ENCODE data around the gene SCAF8.
A peak's percentile ranks its signal among the peaks of the same experiment; 100 is the strongest.

SCAF8 gene

GRCh38 chr6:154814063-154814462, 80.8 kb downstream of the SCAF8 start:
- DNase-seq (ENCODE audit: low read depth) = no peak
- TF ChIP-seq CTCF (IDR thresholded peaks at IDR 0.05; ENCODE audit: low read length, missing control alignments) = no peak
- no peak overlapping the region for H3K4me3 ChIP-seq (replicated peaks; ENCODE audit: low read depth, low read length)

GRCh38 chr6:154815938-154816820, 83.0 kb downstream of the SCAF8 start:
- no peak for TF ChIP-seq CTCF (IDR thresholded peaks at IDR 0.05; ENCODE audit: low read length, missing control alignments)
- DNase-seq (ENCODE audit: low read depth) = no peak
- no peak overlapping the region for H3K4me3 ChIP-seq (replicated peaks; ENCODE audit: low read depth, low read length)

- no peak overlapping the region for H3K4me3 ChIP-seq (replicated peaks; ENCODE audit: low read depth, low read length)
- no peak for TF ChIP-seq CTCF (IDR thresholded peaks at IDR 0.05; ENCODE audit: low read length, missing control alignments)
- DNase-seq (ENCODE audit: low read depth) = no peak
Measured at GRCh38 chr6:154821099-154821498, 87.9 kb downstream of the SCAF8 start.

- TF ChIP-seq CTCF (IDR thresholded peaks at IDR 0.05; ENCODE audit: low read length, missing control alignments) = no peak
- DNase-seq (ENCODE audit: low read depth) = no peak
- no peak overlapping the region for H3K4me3 ChIP-seq (replicated peaks; ENCODE audit: low read depth, low read length)
Measured at GRCh38 chr6:154821638-154822037, 88.4 kb downstream of the SCAF8 start.

GRCh38 chr6:154822947-154823558, 89.8 kb downstream of the SCAF8 start:
- no peak for DNase-seq (ENCODE audit: low read depth)
- no peak overlapping the region for H3K4me3 ChIP-seq (replicated peaks; ENCODE audit: low read depth, low read length)
- TF ChIP-seq CTCF (IDR thresholded peaks at IDR 0.05; ENCODE audit: low read length, missing control alignments) = no peak

- peak; percentile 39 for DNase-seq (ENCODE audit: low read depth)
- TF ChIP-seq CTCF (IDR thresholded peaks at IDR 0.05; ENCODE audit: low read length, missing control alignments) = no peak
- H3K4me3 ChIP-seq (replicated peaks; ENCODE audit: low read depth, low read length) = no peak overlapping the region
Measured at GRCh38 chr6:154824076-154824475, 90.9 kb downstream of the SCAF8 start.
